ENCODE results near the gene BRD9.

DNA sequence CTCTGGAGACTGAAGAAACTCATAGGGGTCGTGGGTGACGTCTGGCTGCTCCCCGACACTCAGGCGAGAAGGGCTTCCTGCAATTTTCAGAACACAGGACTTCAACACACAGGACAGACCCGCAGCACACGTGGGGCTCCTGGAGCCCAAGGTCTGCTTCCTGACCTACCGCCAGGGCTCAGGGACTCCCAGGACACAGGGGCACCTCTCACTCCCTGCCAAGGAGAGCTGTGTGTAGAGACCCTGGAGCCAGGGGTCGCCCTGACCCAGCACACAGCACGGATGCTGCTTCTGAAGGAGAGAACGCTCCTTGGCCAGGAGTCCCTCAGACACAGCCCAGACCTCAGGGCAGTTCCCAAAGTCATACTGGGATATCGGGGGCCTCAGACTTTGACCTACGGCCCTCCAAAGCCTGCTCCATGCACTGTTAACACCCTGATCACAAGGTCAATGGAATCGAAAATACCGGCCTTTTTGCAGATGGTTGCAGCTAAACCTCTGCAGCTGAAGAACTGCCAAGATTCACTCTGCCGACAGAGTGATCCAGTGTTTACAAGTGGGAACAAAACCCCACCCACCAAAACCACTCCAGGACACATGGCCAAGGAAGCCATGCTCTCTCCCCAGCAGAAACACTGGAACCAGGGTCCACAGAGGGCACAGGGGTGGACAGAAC is 28.0 kb downstream of the BRD9 start:
- TF ChIP-seq, protein P1, sequence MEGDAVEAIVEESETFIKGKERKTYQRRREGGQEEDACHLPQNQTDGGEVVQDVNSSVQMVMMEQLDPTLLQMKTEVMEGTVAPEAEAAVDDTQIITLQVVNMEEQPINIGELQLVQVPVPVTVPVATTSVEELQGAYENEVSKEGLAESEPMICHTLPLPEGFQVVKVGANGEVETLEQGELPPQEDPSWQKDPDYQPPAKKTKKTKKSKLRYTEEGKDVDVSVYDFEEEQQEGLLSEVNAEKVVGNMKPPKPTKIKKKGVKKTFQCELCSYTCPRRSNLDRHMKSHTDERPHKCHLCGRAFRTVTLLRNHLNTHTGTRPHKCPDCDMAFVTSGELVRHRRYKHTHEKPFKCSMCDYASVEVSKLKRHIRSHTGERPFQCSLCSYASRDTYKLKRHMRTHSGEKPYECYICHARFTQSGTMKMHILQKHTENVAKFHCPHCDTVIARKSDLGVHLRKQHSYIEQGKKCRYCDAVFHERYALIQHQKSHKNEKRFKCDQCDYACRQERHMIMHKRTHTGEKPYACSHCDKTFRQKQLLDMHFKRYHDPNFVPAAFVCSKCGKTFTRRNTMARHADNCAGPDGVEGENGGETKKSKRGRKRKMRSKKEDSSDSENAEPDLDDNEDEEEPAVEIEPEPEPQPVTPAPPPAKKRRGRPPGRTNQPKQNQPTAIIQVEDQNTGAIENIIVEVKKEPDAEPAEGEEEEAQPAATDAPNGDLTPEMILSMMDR (IDR thresholded peaks at IDR 0.05): no peak
- TF ChIP-seq POLR2A (IDR thresholded peaks at IDR 0.05): no peak
- TF ChIP-seq EP300 (IDR thresholded peaks at IDR 0.05): no peak

All from tibial nerve (tissue), 4 donors.